HCT116 (cell line): ENCODE data around the gene PALB2. TPM values are rescaled to one million over a fixed set of nuclear protein-coding genes. Genes with fewer than 3 reads are reported as not detected.

Experiments used
- ATAC-seq: fragments of 200-7000 bp; cut with Tn5 transposase; 2 replicates; pipeline ENCODE4 v1.9.1; 2020; ENCODE audit warnings: mild to moderate bottlenecking, moderate library complexity
- BruUV-seq: library from RNA; stranded (reverse); fragments of 400-500 nt; replicated peaks from 2 replicates; lab custom pipeline; 2021; lab: Mats Ljungman, UMichigan
- CTCF ChIA-PET: fragments of 300-600 bp; sonication (Branson Sonifier 250); formaldehyde crosslinking; loops from one replicate; lab custom pipeline; 2021; ENCODE audit warnings: antibody characterized with exemption; lab: Charles Lee
- POLR2A ChIA-PET: fragments of 300-600, 350-600 bp; sonication (Branson Sonifier 250); formaldehyde crosslinking; loops from one replicate; lab custom pipeline; 2021; ENCODE audit warnings: antibody characterized with exemption; lab: Charles Lee
- RAD21 ChIA-PET, 2 experiments: fragments of 300-600 bp; sonication (Branson Sonifier 250); formaldehyde crosslinking; loops; one replicate each; lab custom pipeline; 2023; ENCODE audit warnings: low total read pairs in 2 of 2; ENCODE audit not compliant: uncharacterized antibody in 2 of 2, unreplicated experiment in 2 of 2, low non-redundant PET in 1 of 2; lab: Charles Lee
- DNase-seq: peaks from one replicate; pipeline ENCODE4 v3.0.0-alpha.2; 2010; ENCODE audit warnings: low read depth, low spot score
- H2AFZ ChIP-seq: fragments of 200-600 bp; shearing (Covaris generic), sonication (generic); 2 replicates; pipeline ENCODE4 v1.6.1; 2017; ENCODE audit warnings: low read depth, mixed run types, mixed read lengths, antibody characterized with exemption, low read length; ENCODE audit not compliant: poor library complexity, severe bottlenecking
- H3K27ac ChIP-seq: 2 replicates; pipeline ENCODE4 v1.5.1; 2012; ENCODE audit warnings: low read depth, low read length
- H3K27me3 ChIP-seq: fragments of 200-600 bp; sonication (generic); 2 replicates; pipeline ENCODE4 v1.6.1; 2016; ENCODE audit warnings: mixed run types, low read length, mixed read lengths; ENCODE audit not compliant: insufficient read depth
- H3K36me3 ChIP-seq, 2 experiments: fragments of 200-500 bp in 1 of 2; fragments of 200-600 bp in 1 of 2; sonication (Bioruptor generic) in 1 of 2; sonication (generic) in 1 of 2; 2 replicates each; pipeline versions ENCODE4 v1.5.1 to v1.6.1; 2014 to 2016; ENCODE audit warnings: low read length in 2 of 2, inconsistent platforms in 1 of 2, mixed read lengths in 1 of 2, mixed run types in 1 of 2; ENCODE audit not compliant: insufficient read depth in 2 of 2, control insufficient read depth in 1 of 2
- H3K4me1 ChIP-seq, 2 experiments: fragments of 200-600 bp in 1 of 2; sonication (generic) in 1 of 2; 2 replicates each; pipeline versions ENCODE4 v1.5.1 to v1.6.1; 2012 to 2017; ENCODE audit warnings: low read length in 2 of 2, inconsistent platforms in 1 of 2, mild to moderate bottlenecking in 1 of 2, mixed read lengths in 1 of 2, mixed run types in 1 of 2, moderate library complexity in 1 of 2; ENCODE audit not compliant: insufficient read depth in 2 of 2, control insufficient read depth in 1 of 2
- H3K4me2 ChIP-seq: fragments of 200-600 bp; sonication (generic); 2 replicates; pipeline ENCODE4 v1.6.1; 2017; ENCODE audit warnings: mixed run types, low read length, mixed read lengths
- H3K4me3 ChIP-seq, 2 experiments: fragments of 200-600 bp in 1 of 2; sonication (generic) in 1 of 2; replicated peaks in 1 of 2; 2 replicates each; pipeline ENCODE4 v1.5.1; 2011 to 2016; ENCODE audit warnings: low read length in 2 of 2, control low read depth in 1 of 2, low read depth in 1 of 2, mild to moderate bottlenecking in 1 of 2, mixed read lengths in 1 of 2, mixed run types in 1 of 2
- H3K79me2 ChIP-seq: fragments of 200-600 bp; sonication (generic); 2 replicates; pipeline ENCODE4 v1.6.1; 2017; ENCODE audit warnings: mild to moderate bottlenecking, mixed run types, low read length, moderate library complexity, mixed read lengths; ENCODE audit not compliant: insufficient read depth
- H3K9ac ChIP-seq: fragments of 200-600 bp; sonication (generic); 2 replicates; pipeline ENCODE4 v1.6.1; 2016; ENCODE audit warnings: low read length, mixed read lengths
- H3K9me2 ChIP-seq: fragments of 200-600 bp; sonication (generic), shearing (Covaris generic); 2 replicates; pipeline ENCODE4 v1.6.1; 2017; ENCODE audit warnings: mixed run types, mild to moderate bottlenecking, moderate library complexity; ENCODE audit not compliant: insufficient read depth
- H3K9me3 ChIP-seq, 2 experiments: fragments of 200-500 bp in 1 of 2; fragments of 200-600 bp in 1 of 2; sonication (Bioruptor generic) in 1 of 2; sonication (generic) in 1 of 2; 2 replicates each; pipeline ENCODE4 v1.6.1; 2014 to 2017; ENCODE audit warnings: low read length in 2 of 2, mixed read lengths in 2 of 2, inconsistent platforms in 1 of 2, low read depth in 1 of 2, mild to moderate bottlenecking in 1 of 2, mixed run types in 1 of 2, moderate library complexity in 1 of 2; ENCODE audit not compliant: control insufficient read depth in 1 of 2, insufficient read depth in 1 of 2
- H4K20me1 ChIP-seq: fragments of 200-600 bp; sonication (generic), shearing (Covaris generic); 2 replicates; pipeline ENCODE4 v1.6.1; 2017; ENCODE audit warnings: mixed run types, mild to moderate bottlenecking, moderate library complexity; ENCODE audit not compliant: insufficient read depth
- EZH2 ChIP-seq: fragments of 200-600 bp; sonication (generic); IDR thresholded peaks from 2 replicates; pipeline ENCODE4 v1.6.1; 2017; ENCODE audit warnings: antibody characterized with exemption, mixed run types
- EZH2phosphoT487 ChIP-seq: fragments of 200-600 bp; IDR thresholded peaks from 2 replicates; pipeline ENCODE4 v1.6.1; 2018; ENCODE audit warnings: antibody characterized with exemption, borderline replicate concordance
- FOSL1 ChIP-seq: IDR thresholded peaks from 2 replicates; pipeline ENCODE4 v1.6.1; 2012; ENCODE audit warnings: low read depth
- POLR2A ChIP-seq: IDR thresholded peaks from 2 replicates; pipeline ENCODE4 v1.7.0; 2011; ENCODE audit warnings: borderline replicate concordance; ENCODE audit not compliant: insufficient read depth, insufficient read length; ENCODE audit errors: extremely low read depth
- RAD21 ChIP-seq: IDR thresholded peaks from 2 replicates; pipeline ENCODE4 v1.6.1; 2012; ENCODE audit warnings: low read depth, mild to moderate bottlenecking
- SIN3A ChIP-seq: IDR thresholded peaks from 2 replicates; pipeline ENCODE4 v1.6.1; 2012; ENCODE audit warnings: low read depth
- SP1 ChIP-seq: IDR thresholded peaks from 2 replicates; pipeline ENCODE4 v1.6.1; 2012; ENCODE audit warnings: low read depth
- YY1 ChIP-seq: IDR thresholded peaks from 2 replicates; pipeline ENCODE4 v1.6.1; 2011; ENCODE audit warnings: low read length, low read depth, moderate library complexity, mild to moderate bottlenecking; ENCODE audit not compliant: insufficient replicate concordance; ENCODE audit errors: extremely low read depth
- ZNF274 ChIP-seq: fragments of 200-500 bp; sonication (Bioruptor generic); IDR thresholded peaks from 2 replicates; pipeline ENCODE4 v1.6.1; 2014; ENCODE audit warnings: mild to moderate bottlenecking, low read depth, low read length, inconsistent platforms
- intact Hi-C: fragments of 100-400 bp; cut with micrococcal nuclease; formaldehyde crosslinking; loops from 2 replicates; pipeline ENCODE4 v1.10.0; 2022
- total RNA-seq: library from RNA; stranded (reverse); gene quantifications from one replicate; pipeline ENCODE4 v1.2.1, GENCODE V29; 2021; ENCODE audit not compliant: unreplicated experiment
- TF ChIP-seq, protein P1 (sequence below): IDR thresholded peaks from 2 replicates; pipeline ENCODE4 v1.6.1; 2011; ENCODE audit warnings: mild to moderate bottlenecking, low read length, moderate library complexity; ENCODE audit not compliant: insufficient replicate concordance; ENCODE audit errors: extremely low read depth
- TF ChIP-seq, protein P2 (sequence below): IDR thresholded peaks from 2 replicates; pipeline ENCODE4 v1.6.1; 2012

PALB2 gene
- total RNA-seq, 1 experiment from 2014 or later = 15.6 TPM

DNA sequence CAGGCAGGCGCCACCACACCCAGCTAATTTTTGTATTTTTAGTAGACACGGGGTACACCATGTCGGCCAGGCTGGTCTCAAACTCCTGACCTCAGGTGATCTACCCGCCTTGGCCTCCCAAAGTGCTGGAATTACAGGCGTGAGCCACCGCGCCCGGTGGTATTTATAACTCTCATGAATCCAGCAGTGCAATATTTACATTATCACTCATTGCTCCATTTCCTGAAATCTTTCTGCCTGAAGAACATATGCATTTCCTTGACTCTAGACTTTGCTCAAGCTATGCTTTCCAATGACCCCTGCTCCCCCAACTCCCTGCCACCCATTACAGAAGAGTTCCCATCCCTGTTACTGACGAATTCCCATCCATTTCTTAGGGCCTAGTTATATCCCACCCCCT is 25.3 kb downstream of the PALB2 start:
- ChIA-PET POLR2A (no interaction called here), CTCF (no interaction called here), RAD21 (no interaction called here)
- Histone ChIP-seq H3K4me2 (no peak overlapping the region), H3K36me3 (peaks cover 6 to 13% of the 10 kb centered on the region in 2 experiments; a peak in 2 of 4 replicates), H3K27ac (no peak overlapping the region), H4K20me1 (no peaks in the 10 kb centered on the region), H3K9ac (no peak overlapping the region), H3K9me2 (no peaks in the 10 kb centered on the region), H3K4me3 (no peak overlapping the region), H3K79me2 (no peaks in the 10 kb centered on the region), H3K9me3 (no peaks in the 10 kb centered on the region), H3K4me1 (no peaks in the 10 kb centered on the region), H2AFZ (no peak overlapping the region), H3K27me3 (no peaks in the 10 kb centered on the region)
- no peak for TF ChIP-seq ZNF274
- no peak for TF ChIP-seq POLR2A
- TF ChIP-seq SP1 = no peak
- no peak for TF ChIP-seq SIN3A
- no peak for TF ChIP-seq FOSL1
- no peak for TF ChIP-seq EZH2phosphoT487
- TF ChIP-seq EZH2 = no peak
- TF ChIP-seq YY1 = no peak
- TF ChIP-seq, protein P1, sequence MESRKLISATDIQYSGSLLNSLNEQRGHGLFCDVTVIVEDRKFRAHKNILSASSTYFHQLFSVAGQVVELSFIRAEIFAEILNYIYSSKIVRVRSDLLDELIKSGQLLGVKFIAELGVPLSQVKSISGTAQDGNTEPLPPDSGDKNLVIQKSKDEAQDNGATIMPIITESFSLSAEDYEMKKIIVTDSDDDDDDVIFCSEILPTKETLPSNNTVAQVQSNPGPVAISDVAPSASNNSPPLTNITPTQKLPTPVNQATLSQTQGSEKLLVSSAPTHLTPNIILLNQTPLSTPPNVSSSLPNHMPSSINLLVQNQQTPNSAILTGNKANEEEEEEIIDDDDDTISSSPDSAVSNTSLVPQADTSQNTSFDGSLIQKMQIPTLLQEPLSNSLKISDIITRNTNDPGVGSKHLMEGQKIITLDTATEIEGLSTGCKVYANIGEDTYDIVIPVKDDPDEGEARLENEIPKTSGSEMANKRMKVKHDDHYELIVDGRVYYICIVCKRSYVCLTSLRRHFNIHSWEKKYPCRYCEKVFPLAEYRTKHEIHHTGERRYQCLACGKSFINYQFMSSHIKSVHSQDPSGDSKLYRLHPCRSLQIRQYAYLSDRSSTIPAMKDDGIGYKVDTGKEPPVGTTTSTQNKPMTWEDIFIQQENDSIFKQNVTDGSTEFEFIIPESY = no peak
- TF ChIP-seq RAD21 = no peak
- TF ChIP-seq, protein P2, sequence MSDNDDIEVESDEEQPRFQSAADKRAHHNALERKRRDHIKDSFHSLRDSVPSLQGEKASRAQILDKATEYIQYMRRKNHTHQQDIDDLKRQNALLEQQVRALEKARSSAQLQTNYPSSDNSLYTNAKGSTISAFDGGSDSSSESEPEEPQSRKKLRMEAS = no peak
- BruUV-seq = no TSS peak
- intact Hi-C loops = no loop called here
- DNase-seq (no peak), ATAC-seq (no peak)
